Ishikawa (cell line): ENCODE measurements around the gene AZU1.

Source experiments
- CEBPB ChIP-seq: IDR thresholded peaks from 2 replicates; pipeline ENCODE4 v1.6.1; 2012
- CREB1 ChIP-seq: IDR thresholded peaks from 2 replicates; pipeline ENCODE4 v1.6.1; 2012; ENCODE audit warnings: low read depth
- EGR1 ChIP-seq: IDR thresholded peaks from 2 replicates; pipeline ENCODE4 v1.6.1; 2012
- EP300 ChIP-seq: IDR thresholded peaks from 2 replicates; pipeline ENCODE4 v1.6.1; 2012; ENCODE audit warnings: borderline replicate concordance
- FOXM1 ChIP-seq: IDR thresholded peaks from 2 replicates; pipeline ENCODE4 v1.6.1; 2012; ENCODE audit warnings: low read depth, borderline replicate concordance
- MAX ChIP-seq: IDR thresholded peaks from 2 replicates; pipeline ENCODE4 v1.6.1; 2012
- NFIC ChIP-seq: IDR thresholded peaks from 2 replicates; pipeline ENCODE4 v1.6.1; 2012
- RAD21 ChIP-seq: IDR thresholded peaks from 2 replicates; pipeline ENCODE4 v1.6.1; 2012; ENCODE audit warnings: low read depth
- TAF1 ChIP-seq: IDR thresholded peaks from 2 replicates; pipeline ENCODE4 v1.6.1; 2012; ENCODE audit warnings: low read depth, mild to moderate bottlenecking
- TCF12 ChIP-seq: IDR thresholded peaks from 2 replicates; pipeline ENCODE4 v1.6.1; 2012; ENCODE audit warnings: low read depth
- TEAD4 ChIP-seq: IDR thresholded peaks from 2 replicates; pipeline ENCODE4 v1.6.1; 2012
- YY1 ChIP-seq: IDR thresholded peaks from 2 replicates; pipeline ENCODE4 v1.6.1; 2012; ENCODE audit warnings: low read depth
- ZBTB7A ChIP-seq: IDR thresholded peaks from 2 replicates; pipeline ENCODE4 v1.6.1; 2012; ENCODE audit warnings: low read depth
- TF ChIP-seq, protein P1 (sequence below): IDR thresholded peaks from 2 replicates; pipeline ENCODE4 v1.6.1; 2012
- TF ChIP-seq, protein P2 (sequence below): IDR thresholded peaks from 2 replicates; pipeline ENCODE4 v1.6.1; 2012; ENCODE audit warnings: low read depth, mild to moderate bottlenecking

Gene AZU1

DNA sequence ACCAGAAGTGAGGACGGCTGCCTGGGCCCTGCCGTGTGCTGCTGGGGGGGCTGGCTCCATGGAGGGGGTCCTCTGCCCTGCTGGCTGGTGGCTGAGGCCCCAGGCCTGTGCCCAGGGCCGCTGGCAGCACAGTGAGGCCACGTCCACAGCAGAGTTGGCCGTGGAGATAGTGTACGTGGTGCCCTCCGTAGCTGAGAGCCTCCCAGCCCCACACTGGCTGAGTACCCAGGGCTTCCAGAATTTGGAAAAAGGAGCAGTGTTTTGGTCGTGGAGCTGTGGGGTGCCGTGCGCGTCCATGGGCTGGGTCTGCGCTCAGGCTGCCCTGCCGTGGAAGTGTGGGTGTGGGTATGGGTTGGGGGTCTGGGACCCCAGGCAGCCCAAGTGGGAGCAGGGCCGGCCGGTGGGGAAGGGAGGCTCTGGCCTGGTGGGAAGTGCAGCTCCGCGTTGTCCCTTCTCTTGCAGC, 24.5 kb upstream of the AZU1 start:
- TF ChIP-seq YY1 = no peak
- TF ChIP-seq CEBPB = no peak
- no peak for TF ChIP-seq TEAD4
- TF ChIP-seq ZBTB7A = no peak
- no peak for TF ChIP-seq NFIC
- no peak for TF ChIP-seq CREB1
- TF ChIP-seq, protein P1, sequence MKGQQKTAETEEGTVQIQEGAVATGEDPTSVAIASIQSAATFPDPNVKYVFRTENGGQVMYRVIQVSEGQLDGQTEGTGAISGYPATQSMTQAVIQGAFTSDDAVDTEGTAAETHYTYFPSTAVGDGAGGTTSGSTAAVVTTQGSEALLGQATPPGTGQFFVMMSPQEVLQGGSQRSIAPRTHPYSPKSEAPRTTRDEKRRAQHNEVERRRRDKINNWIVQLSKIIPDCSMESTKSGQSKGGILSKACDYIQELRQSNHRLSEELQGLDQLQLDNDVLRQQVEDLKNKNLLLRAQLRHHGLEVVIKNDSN = no peak
- TF ChIP-seq TCF12 = no peak

DNA sequence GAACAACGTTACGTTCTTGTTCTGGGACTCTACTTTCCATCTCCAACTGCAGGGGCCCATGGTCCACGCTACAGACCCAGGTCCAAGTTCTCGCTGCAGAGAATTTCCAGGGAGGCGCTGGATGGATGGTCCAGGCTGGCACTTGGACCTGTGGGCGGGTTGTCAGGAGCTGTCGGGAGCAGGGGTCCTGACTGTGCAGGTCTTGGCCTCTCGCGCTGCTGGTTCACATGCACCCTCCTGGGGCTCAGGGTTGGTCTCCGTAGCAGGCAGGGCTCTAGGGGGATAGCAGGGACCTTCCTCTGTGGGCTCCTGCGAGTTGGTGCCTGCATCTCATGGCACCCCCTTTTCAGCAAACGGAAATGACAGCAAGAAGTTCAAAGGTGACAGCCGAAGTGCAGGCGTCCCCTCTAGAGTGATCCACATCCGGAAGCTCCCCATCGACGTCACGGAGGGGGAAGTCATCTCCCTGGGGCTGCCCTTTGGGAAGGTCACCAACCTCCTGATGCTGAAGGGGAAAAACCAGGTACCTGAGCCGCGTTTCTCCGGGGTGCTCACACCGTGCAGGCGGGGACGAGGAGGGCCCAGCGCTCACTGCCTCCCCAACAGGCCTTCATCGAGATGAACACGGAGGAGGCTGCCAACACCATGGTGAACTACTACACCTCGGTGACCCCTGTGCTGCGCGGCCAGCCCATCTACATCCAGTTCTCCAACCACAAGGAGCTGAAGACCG, 23.8 kb upstream of the AZU1 start:
- no peak for TF ChIP-seq CREB1
- TF ChIP-seq, protein P1 = no peak
- TF ChIP-seq EGR1 = no peak
- TF ChIP-seq FOXM1 = no peak
- TF ChIP-seq CEBPB = no peak
- no peak for TF ChIP-seq EP300
- TF ChIP-seq TAF1 = no peak
- no peak for TF ChIP-seq NFIC
- no peak for TF ChIP-seq TCF12
- no peak for TF ChIP-seq ZBTB7A
- no peak for TF ChIP-seq YY1
- no peak for TF ChIP-seq MAX
- no peak for TF ChIP-seq TEAD4
- TF ChIP-seq, protein P2, sequence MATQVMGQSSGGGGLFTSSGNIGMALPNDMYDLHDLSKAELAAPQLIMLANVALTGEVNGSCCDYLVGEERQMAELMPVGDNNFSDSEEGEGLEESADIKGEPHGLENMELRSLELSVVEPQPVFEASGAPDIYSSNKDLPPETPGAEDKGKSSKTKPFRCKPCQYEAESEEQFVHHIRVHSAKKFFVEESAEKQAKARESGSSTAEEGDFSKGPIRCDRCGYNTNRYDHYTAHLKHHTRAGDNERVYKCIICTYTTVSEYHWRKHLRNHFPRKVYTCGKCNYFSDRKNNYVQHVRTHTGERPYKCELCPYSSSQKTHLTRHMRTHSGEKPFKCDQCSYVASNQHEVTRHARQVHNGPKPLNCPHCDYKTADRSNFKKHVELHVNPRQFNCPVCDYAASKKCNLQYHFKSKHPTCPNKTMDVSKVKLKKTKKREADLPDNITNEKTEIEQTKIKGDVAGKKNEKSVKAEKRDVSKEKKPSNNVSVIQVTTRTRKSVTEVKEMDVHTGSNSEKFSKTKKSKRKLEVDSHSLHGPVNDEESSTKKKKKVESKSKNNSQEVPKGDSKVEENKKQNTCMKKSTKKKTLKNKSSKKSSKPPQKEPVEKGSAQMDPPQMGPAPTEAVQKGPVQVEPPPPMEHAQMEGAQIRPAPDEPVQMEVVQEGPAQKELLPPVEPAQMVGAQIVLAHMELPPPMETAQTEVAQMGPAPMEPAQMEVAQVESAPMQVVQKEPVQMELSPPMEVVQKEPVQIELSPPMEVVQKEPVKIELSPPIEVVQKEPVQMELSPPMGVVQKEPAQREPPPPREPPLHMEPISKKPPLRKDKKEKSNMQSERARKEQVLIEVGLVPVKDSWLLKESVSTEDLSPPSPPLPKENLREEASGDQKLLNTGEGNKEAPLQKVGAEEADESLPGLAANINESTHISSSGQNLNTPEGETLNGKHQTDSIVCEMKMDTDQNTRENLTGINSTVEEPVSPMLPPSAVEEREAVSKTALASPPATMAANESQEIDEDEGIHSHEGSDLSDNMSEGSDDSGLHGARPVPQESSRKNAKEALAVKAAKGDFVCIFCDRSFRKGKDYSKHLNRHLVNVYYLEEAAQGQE = no peak
- TF ChIP-seq RAD21 = no peak

DNA sequence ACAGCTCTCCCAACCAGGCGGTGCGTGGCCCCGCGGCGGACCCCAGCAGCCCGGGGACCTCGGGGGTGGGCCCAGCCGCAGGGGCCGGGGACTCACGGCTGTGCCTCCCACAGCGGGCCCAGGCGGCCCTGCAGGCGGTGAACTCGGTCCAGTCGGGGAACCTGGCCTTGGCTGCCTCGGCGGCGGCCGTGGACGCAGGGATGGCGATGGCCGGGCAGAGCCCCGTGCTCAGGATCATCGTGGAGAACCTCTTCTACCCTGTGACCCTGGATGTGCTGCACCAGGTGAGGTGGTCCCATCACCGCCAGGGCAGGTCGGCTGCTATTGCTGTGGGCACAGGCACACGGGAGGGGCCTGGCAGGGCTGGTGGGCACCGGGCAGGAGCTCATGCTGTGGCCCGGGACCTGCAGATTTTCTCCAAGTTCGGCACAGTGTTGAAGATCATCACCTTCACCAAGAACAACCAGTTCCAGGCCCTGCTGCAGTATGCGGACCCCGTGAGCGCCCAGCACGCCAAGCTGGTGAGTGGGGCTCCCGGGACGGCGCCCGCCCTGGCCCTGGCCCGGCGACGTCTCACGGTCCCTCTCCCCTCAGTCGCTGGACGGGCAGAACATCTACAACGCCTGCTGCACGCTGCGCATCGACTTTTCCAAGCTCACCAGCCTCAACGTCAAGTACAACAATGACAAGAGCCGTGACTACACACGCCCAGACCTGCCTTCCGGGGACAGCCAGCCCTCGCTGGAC, 23.0 kb upstream of the AZU1 start:
- TF ChIP-seq, protein P1 = no peak
- TF ChIP-seq NFIC (no peak), FOXM1 (no peak), MAX (no peak), TCF12 (no peak), TEAD4 (no peak), EGR1 (no peak), YY1 (no peak), CEBPB (no peak), TAF1 (no peak)
- TF ChIP-seq, protein P2 = no peak

GRCh38 chr19:805166-805551, 22.5 kb upstream of the AZU1 start:
- TF ChIP-seq YY1 (no peak), FOXM1 (no peak), EP300 (no peak), TAF1 (no peak), NFIC (no peak), CREB1 (no peak), MAX (no peak), ZBTB7A (no peak), RAD21 (no peak)
- TF ChIP-seq, protein P2 = no peak
- TF ChIP-seq, protein P1 = no peak
